Fibroblast of lung (primary cell): ENCODE data around the gene ST3GAL4.

ENCODE experiments used
- EZH2 ChIP-seq: IDR thresholded peaks from 2 replicates; pipeline ENCODE4 v1.5.1; 2012; ENCODE audit warnings: low read length, control low read depth, mild to moderate bottlenecking; ENCODE audit errors: missing control alignments
- TF ChIP-seq, protein P1 (sequence below), 2 donors: IDR thresholded peaks in 1 of 2; conservative IDR thresholded peaks in 1 of 2; 1 replicate in 1 of 2; 2 replicates in 1 of 2; pipeline ENCODE4 v1.5.1; 2011 to 2012; ENCODE audit warnings: low read length in 2 of 2, control low read depth in 1 of 2, inconsistent platforms in 1 of 2, low read depth in 1 of 2, mild to moderate bottlenecking in 1 of 2

DNA sequence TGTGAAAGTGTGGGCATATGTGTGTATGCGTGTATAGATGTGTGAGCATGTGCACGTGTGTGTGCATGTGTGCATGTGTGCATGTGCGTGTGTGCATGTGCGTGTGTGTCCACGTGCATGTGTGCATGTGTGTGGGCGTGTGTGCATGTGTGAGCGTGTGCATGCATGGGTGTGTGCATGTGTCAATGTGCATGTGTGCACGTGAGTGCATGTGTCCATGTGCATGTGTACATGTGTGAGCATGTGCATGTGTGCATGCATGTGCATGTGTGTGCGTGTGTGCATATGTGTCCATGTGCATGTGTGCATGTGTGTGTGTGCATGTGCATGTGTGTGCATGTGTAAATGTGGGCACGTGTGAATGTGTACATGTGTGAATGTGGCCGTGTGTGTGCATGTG lies 95.3 kb downstream of the ST3GAL4 start:
- TF ChIP-seq EZH2 = no peak
- TF ChIP-seq, protein P1, sequence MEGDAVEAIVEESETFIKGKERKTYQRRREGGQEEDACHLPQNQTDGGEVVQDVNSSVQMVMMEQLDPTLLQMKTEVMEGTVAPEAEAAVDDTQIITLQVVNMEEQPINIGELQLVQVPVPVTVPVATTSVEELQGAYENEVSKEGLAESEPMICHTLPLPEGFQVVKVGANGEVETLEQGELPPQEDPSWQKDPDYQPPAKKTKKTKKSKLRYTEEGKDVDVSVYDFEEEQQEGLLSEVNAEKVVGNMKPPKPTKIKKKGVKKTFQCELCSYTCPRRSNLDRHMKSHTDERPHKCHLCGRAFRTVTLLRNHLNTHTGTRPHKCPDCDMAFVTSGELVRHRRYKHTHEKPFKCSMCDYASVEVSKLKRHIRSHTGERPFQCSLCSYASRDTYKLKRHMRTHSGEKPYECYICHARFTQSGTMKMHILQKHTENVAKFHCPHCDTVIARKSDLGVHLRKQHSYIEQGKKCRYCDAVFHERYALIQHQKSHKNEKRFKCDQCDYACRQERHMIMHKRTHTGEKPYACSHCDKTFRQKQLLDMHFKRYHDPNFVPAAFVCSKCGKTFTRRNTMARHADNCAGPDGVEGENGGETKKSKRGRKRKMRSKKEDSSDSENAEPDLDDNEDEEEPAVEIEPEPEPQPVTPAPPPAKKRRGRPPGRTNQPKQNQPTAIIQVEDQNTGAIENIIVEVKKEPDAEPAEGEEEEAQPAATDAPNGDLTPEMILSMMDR (conservative IDR thresholded peaks at IDR 0.05 in 1 of 2, IDR thresholded peaks at IDR 0.05 in 1 of 2; ENCODE audit: low read depth in 1 of 2, low read length in 2 of 2) = no peak
